HFF-Myc (cell line): ENCODE measurements around the gene SPATA31E1.

Source experiments
- DNase-seq: peaks from one replicate; pipeline ENCODE4 v3.0.0-alpha.2; 2011; ENCODE audit warnings: low read depth; ENCODE audit errors: extremely low read depth
- H3K4me3 ChIP-seq: replicated peaks from 2 replicates; pipeline ENCODE4 v1.5.1; 2011; ENCODE audit warnings: low read depth, mild to moderate bottlenecking, control low read depth, low read length
- TF ChIP-seq, protein P1 (sequence below): IDR thresholded peaks from 2 replicates; pipeline ENCODE4 v1.5.1; 2012; ENCODE audit warnings: mild to moderate bottlenecking, low read depth, low read length, control low read depth; ENCODE audit errors: missing control alignments

The SPATA31E1 gene

DNA sequence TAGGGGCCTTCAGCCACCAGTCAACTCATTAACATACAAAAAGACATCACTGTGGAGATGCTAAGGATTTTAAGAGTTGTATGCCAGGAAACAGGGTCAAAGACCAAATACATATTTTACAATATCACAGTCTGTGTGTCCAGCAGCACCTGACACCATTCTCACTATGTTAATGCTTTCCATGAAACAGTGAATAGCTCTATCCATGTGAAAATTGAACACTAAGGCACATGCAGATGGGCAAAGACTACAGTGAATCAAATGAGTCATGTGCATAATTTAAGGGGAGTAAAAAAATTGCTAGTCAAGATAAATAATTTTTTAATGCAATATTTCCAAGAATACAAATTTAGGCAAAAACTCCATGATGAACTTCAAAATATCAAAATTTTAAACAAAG is 7.6 kb upstream of the SPATA31E1 start:
- H3K4me3 ChIP-seq, result no peak overlapping the region
- TF ChIP-seq, protein P1, sequence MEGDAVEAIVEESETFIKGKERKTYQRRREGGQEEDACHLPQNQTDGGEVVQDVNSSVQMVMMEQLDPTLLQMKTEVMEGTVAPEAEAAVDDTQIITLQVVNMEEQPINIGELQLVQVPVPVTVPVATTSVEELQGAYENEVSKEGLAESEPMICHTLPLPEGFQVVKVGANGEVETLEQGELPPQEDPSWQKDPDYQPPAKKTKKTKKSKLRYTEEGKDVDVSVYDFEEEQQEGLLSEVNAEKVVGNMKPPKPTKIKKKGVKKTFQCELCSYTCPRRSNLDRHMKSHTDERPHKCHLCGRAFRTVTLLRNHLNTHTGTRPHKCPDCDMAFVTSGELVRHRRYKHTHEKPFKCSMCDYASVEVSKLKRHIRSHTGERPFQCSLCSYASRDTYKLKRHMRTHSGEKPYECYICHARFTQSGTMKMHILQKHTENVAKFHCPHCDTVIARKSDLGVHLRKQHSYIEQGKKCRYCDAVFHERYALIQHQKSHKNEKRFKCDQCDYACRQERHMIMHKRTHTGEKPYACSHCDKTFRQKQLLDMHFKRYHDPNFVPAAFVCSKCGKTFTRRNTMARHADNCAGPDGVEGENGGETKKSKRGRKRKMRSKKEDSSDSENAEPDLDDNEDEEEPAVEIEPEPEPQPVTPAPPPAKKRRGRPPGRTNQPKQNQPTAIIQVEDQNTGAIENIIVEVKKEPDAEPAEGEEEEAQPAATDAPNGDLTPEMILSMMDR, result no peak
- DNase-seq, result no peak

DNA sequence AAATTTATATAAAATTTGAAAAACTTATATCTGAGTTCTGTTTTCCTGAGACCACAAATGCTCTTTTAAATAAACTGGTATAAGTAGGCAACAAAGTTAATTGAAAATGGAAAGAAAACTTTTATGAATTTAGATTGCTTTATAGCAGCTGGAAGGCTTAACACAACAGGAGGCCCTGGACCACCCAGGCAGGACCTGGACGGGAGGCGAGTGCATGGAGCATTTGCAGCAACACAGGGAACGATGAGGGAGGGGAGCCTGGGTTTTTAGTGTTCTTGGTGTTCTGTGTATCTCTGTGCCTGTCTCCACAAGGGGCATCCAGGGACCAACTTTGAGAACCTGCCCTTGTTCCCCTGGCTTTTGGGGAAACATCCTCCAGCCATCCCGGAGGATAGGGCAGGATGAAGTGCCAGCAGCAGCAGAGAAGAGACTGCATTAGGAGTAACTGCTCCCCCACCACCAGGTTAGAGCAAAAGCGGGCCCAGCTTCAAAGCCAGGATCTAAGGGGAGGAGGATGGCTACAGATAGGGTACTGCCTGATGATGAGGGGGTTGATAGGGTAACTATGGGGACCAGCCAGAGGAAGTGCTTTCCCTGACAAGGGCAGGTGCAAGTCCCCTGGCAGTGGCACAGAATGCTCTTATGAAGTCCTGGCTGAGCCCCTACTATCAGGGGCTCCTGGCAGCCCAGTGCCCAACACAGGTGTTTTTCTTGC is 6.7 kb upstream of the SPATA31E1 start:
- no peak overlapping the region for H3K4me3 ChIP-seq
- DNase-seq, result no peak
- TF ChIP-seq, protein P1, result no peak

DNA sequence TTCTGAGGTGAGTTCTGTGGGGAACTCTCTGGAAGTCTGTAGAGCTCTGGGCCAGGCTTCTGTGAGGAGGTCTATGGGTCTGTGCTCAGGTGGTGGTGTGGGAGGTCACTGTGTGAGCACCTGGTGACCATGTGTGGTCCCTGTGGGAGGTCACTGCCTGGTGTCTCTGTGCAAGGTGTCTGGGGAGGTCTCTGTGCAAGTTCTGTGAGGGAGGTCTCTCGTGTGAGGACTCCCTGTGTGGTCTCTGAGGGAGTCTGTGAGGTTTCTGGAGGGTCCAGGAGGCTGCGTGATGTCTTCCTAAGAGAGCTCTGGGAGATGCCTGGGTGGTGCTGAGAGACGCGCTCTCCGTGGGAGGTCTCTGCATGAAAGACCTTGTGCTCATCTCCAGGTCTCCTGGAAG is 6.0 kb upstream of the SPATA31E1 start:
- TF ChIP-seq, protein P1, result no peak
- no peak overlapping the region for H3K4me3 ChIP-seq
- no peak for DNase-seq

DNA sequence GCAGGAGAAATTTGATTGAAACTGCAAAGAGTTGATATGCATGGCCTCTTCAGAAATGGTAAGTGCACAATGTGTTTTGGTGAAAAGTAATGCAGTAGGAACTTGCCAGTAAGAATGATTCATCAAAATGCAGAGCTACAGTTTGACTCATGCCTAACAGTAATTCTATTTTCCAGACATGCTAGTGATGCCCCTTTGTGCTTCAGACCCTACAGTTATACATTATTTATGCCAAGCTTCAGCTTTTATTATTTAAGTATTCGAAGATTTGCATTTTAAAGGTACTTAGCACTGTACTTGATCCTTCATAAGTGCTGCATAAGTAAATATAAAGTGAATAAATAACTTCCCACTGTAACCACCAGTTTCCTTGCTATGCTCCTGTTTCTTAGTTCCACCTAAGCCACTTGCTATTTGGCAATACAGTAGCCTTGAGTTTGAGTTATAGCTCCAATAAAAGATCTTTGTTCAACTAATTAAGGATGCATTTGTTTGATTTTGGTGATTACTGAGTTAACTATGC is 3.6 kb upstream of the SPATA31E1 start:
- TF ChIP-seq, protein P1, result no peak
- no peak overlapping the region for H3K4me3 ChIP-seq
- no peak for DNase-seq

DNA sequence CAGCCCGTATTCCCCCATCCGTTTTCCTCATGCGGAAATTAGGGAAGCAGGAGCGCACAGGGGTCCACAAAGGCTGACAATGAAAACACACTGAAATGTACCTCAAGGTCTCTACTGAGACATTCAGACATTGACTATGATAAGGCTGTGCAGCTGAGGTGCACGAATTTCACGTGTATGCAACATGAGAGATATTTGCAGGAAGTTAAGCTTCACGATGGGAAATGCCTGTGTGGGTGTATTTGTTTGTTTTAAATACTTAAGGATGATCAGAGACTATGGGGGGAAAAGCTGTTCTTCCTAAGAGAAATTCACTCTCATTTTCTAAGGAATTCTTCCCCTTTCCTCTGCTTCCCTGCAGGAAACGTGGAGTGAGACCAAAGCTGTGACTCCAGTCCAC is 2.6 kb upstream of the SPATA31E1 start:
- TF ChIP-seq, protein P1, result no peak
- no peak overlapping the region for H3K4me3 ChIP-seq
- no peak for DNase-seq

DNA sequence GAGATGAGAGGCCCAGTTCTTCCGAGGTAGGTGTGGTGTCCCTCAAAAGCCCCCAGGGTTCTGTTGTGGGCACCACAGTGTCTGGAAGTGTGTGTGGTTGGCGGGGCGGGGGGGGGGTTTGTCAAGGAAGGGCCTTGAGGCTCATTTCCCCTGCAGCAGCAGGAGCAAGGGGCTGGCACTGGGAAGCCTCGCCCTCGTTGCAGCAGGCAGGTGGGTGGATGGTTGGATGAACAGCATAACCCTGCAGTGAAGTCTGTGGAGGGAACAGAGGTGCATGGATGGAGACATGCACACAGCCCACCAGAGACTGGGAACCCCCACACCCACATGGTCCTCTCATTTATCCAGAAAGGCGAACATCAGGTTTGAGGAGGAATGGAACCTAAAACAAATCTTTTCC is 2.0 kb upstream of the SPATA31E1 start:
- H3K4me3 ChIP-seq, result no peak overlapping the region
- TF ChIP-seq, protein P1, result no peak
- no peak for DNase-seq
